Prostate gland (tissue), 2 donors: ENCODE data around the gene OR3A2. TPM values are rescaled to one million over a fixed set of nuclear protein-coding genes. Genes with fewer than 3 reads are reported as not detected.
"Not testable (repeated sequence)": the region's sequence is repeated elsewhere in the genome, so short reads cannot be mapped to it uniquely, and the experiment has no call there.

ENCODE experiments used
- DNase-seq: peaks from one replicate; pipeline ENCODE4 v3.0.0-alpha.2; 2019; ENCODE audit warnings: low spot score
- H3K27ac ChIP-seq, 2 donors: fragments of 200-600 bp; sonication (generic); 2 replicates each; pipeline ENCODE4 v1.5.1; 2017 to 2019
- H3K27me3 ChIP-seq: fragments of 200-600 bp; sonication (generic); replicated peaks from 2 replicates; pipeline ENCODE4 v1.5.1; 2019; ENCODE audit not compliant: insufficient read depth
- H3K36me3 ChIP-seq, 2 donors: fragments of 200-600 bp; sonication (generic); 1 replicate in 1 of 2; 2 replicates in 1 of 2; pipeline versions ENCODE4 v1.5.1 to v1.8.1; 2017 to 2019
- H3K4me1 ChIP-seq: fragments of 200-600 bp; sonication (generic); replicated peaks from 2 replicates; pipeline ENCODE4 v1.5.1; 2019
- H3K4me3 ChIP-seq, 2 donors: fragments of 200-600 bp; sonication (generic); 2 replicates each; pipeline ENCODE4 v1.5.1; 2017 to 2019
- H3K9me3 ChIP-seq: fragments of 200-600 bp; sonication (generic); 2 replicates; pipeline ENCODE4 v1.5.1; 2017
- CTCF ChIP-seq, 4 experiments: fragments of 200-600 bp in 2 of 4; fragments of 450-650 bp in 2 of 4; sonication (generic) in 2 of 4; IDR thresholded peaks; 1 replicate in 3 of 4; 2 replicates in 1 of 4; pipeline ENCODE4 v1.5.1; 2016 to 2019; ENCODE audit warnings: antibody characterized with exemption in 4 of 4, mild to moderate bottlenecking in 2 of 4, moderate library complexity in 2 of 4
- POLR2A ChIP-seq: fragments of 450-650 bp; IDR thresholded peaks from one replicate; pipeline ENCODE4 v1.6.1; 2016; ENCODE audit warnings: antibody characterized with exemption, mild to moderate bottlenecking
- POLR2AphosphoS5 ChIP-seq: sonication (generic); formaldehyde crosslinking; IDR thresholded peaks from one replicate; pipeline ENCODE4 v1.6.1; 2017; ENCODE audit warnings: antibody characterized with exemption
- WGBS: methylation state at CpG from one replicate; pipeline ENCODE4 v1.1.5; 2018; 5-methylcytosine and 5-hydroxymethylcytosine counted together
- intact Hi-C: fragments of 100-400 bp; cut with DNase I; formaldehyde crosslinking; loops from one replicate; pipeline ENCODE4 v1.14.2; 2022
- total RNA-seq, 2 donors: library from RNA; depleted of rRNA; stranded (reverse); fragments of >200 nt; gene quantifications; one replicate each; pipeline ENCODE4 v1.1.0, GENCODE V29; 2016

The OR3A2 gene
- 1 to 10 TPM in 1 of 2 donors, not detected in 1; 7.9 TPM for total RNA-seq

- intact Hi-C loops = no loop called here
- WGBS = 30% methylated on average over 92 of the region's 92 CpGs
- Histone ChIP-seq H3K4me1 (no peaks in the 10 kb centered on the region), H3K4me3 (no peak within 1 kb of the TSS), H3K27ac (no peak within 1 kb of the TSS), H3K27me3 (no peaks in the 10 kb centered on the region), H3K9me3 (no peaks in the 10 kb centered on the region), H3K36me3 (no peaks in the 10 kb centered on the region)
- TF ChIP-seq CTCF (IDR thresholded peaks at IDR 0.05) (no peak), POLR2A (no peak), POLR2AphosphoS5 (no peak)
- no peak for DNase-seq
Observed at GRCh38 chr17:3385869-3386816, at the start of gene OR3A2. Gene OR3A2 (minus strand): TSS chr17:3386308.

- 79% methylated on average over 3 of the region's 3 CpGs for WGBS
- intact Hi-C loops = no loop called here
- no peak for TF ChIP-seq CTCF (IDR thresholded peaks at IDR 0.05)
Observed at GRCh38 chr17:3433741-3434140, 47.6 kb upstream of the OR3A2 start, which contains the start of gene OR1E2. Gene OR1E2 (minus strand): TSS chr17:3433841. CDS start chr17:3433841, 0 bp downstream.

GRCh38 chr17:3433215-3433614, 47.1 kb upstream of the OR3A2 start:
- DNase-seq, H3K36me3 ChIP-seq, H3K27me3 ChIP-seq, intact Hi-C loops, H3K9me3 ChIP-seq, H3K4me3 ChIP-seq, H3K27ac ChIP-seq, H3K4me1 ChIP-seq: not testable (repeated sequence)
- WGBS = 28% methylated on average over 7 of the region's 7 CpGs

More at GRCh38 chr17:3433741-3434140, 47.6 kb upstream of the OR3A2 start, which contains the start of gene OR1E2:
- no peaks in the 10 kb centered on the region for H3K36me3 ChIP-seq
- H3K4me1 ChIP-seq = no peaks in the 10 kb centered on the region
- no peak within 1 kb of the TSS for H3K4me3 ChIP-seq
- H3K27me3 ChIP-seq = no peaks in the 10 kb centered on the region
- H3K27ac ChIP-seq = no peak within 1 kb of the TSS
- DNase-seq = no peak
- no peaks in the 10 kb centered on the region for H3K9me3 ChIP-seq

GRCh38 chr17:3418222-3418621, 32.1 kb upstream of the OR3A2 start:
- no peak overlapping the region for H3K27ac ChIP-seq
- no peaks in the 10 kb centered on the region for H3K4me1 ChIP-seq
- TF ChIP-seq POLR2A (no peak), CTCF (IDR thresholded peaks at IDR 0.05) (no peak), POLR2AphosphoS5 (no peak)
- intact Hi-C loops = no loop called here
- no peak for DNase-seq
- H3K27me3 ChIP-seq = no peaks in the 10 kb centered on the region
- no peak overlapping the region for H3K4me3 ChIP-seq
- no peaks in the 10 kb centered on the region for H3K36me3 ChIP-seq
- H3K9me3 ChIP-seq = no peaks in the 10 kb centered on the region
- WGBS = 72% methylated on average over 2 of the region's 2 CpGs

GRCh38 chr17:3415610-3416009, 29.5 kb upstream of the OR3A2 start:
- DNase-seq = no peak

GRCh38 chr17:3412216-3412615, 26.1 kb upstream of the OR3A2 start:
- H3K4me3 ChIP-seq, H3K36me3 ChIP-seq, intact Hi-C loops, H3K9me3 ChIP-seq, H3K27ac ChIP-seq, DNase-seq, H3K4me1 ChIP-seq, H3K27me3 ChIP-seq: not testable (repeated sequence)
- 83% methylated on average over 1 of the region's 16 CpGs for WGBS

More at GRCh38 chr17:3415610-3416009, 29.5 kb upstream of the OR3A2 start:
- no peaks in the 10 kb centered on the region for H3K27me3 ChIP-seq
- no peaks in the 10 kb centered on the region for H3K9me3 ChIP-seq
- WGBS = 77% methylated on average over 5 of the region's 5 CpGs
- intact Hi-C loops = no loop called here
- no peaks in the 10 kb centered on the region for H3K4me1 ChIP-seq
- H3K27ac ChIP-seq = no peak overlapping the region
- H3K36me3 ChIP-seq = no peaks in the 10 kb centered on the region
- no peak overlapping the region for H3K4me3 ChIP-seq
- TF ChIP-seq CTCF (IDR thresholded peaks at IDR 0.05) (no peak), POLR2AphosphoS5 (no peak), POLR2A (no peak)
